ENCODE measurements around the gene RNU4-1. TPM values are rescaled to one million over a fixed set of nuclear protein-coding genes. Genes with fewer than 3 reads are reported as not detected.

RNU4-1 gene
- total and polyA plus RNA-seq, 2 donors (not counting 3 experiments of a cell fraction or from before 2014, with no cell fraction given) = under 0.01 to 2,141 TPM

Small RNA genes lying within 50 kb of the gene (small RNA-seq; reads per million reads assigned to genes)
- 8.3 reads per million, percentile 55 among the genes with 10 or more reads in this experiment for gene RNU4-1 (ENCODE audit: insufficient read depth, insufficient read length, low read depth, low replicate concordance)
- 115 reads per million, percentile 98 among the genes with 10 or more reads in this experiment for gene RNU4-2 (ENCODE audit: insufficient read depth, insufficient read length, low read depth, low replicate concordance)
- not detected for gene RNU6-1088P (ENCODE audit: insufficient read depth, insufficient read length, low read depth, low replicate concordance)

Other genes starting within 250 kb of the RNU4-1 start
- 80.3 and 82.8 TPM in 2 replicates for gene RAB35, start 176.5 kb downstream of the RNU4-1 start, total RNA-seq
- 70.5 and 73.7 TPM in 2 replicates for gene RAB35, start 176.5 kb downstream of the RNU4-1 start, polyA plus RNA-seq
- gene GCN1, start 98.5 kb downstream of the RNU4-1 start, total RNA-seq = 79.1 and 101 TPM in 2 replicates
- gene GCN1, start 98.5 kb downstream of the RNU4-1 start, polyA plus RNA-seq = 30.1 and 38.3 TPM in 2 replicates
- gene RPLP0, start 92.1 kb downstream of the RNU4-1 start, total RNA-seq = 2,020 and 2,099 TPM in 2 replicates
- 7,015 and 7,522 TPM in 2 replicates for gene RPLP0, start 92.1 kb downstream of the RNU4-1 start, polyA plus RNA-seq
- 228 and 258 TPM in 2 replicates for gene PXN, start 27.5 kb downstream of the RNU4-1 start, total RNA-seq
- gene PXN, start 27.5 kb downstream of the RNU4-1 start, polyA plus RNA-seq = 132 and 192 TPM in 2 replicates
- 2,424 and 7,220 TPM in 2 replicates for gene RNU4-2, start 1.3 kb downstream of the RNU4-1 start, total RNA-seq
- gene RNU4-2, start 1.3 kb downstream of the RNU4-1 start, polyA plus RNA-seq = under 0.01 TPM in 2 replicates
- 1.2 and 1.4 TPM in 2 replicates for gene SIRT4, start 9.1 kb upstream of the RNU4-1 start, total RNA-seq
- 0.76 and 0.79 TPM in 2 replicates for gene SIRT4, start 9.1 kb upstream of the RNU4-1 start, polyA plus RNA-seq
- not detected in 2 replicates for gene PLA2G1B, start 34.5 kb upstream of the RNU4-1 start, total RNA-seq
- gene PLA2G1B, start 34.5 kb upstream of the RNU4-1 start, polyA plus RNA-seq = not detected in 2 replicates
- 0.12 TPM in 1 of 2 replicates, not detected in the other for gene MSI1, start 75.9 kb upstream of the RNU4-1 start, total RNA-seq
- gene MSI1, start 75.9 kb upstream of the RNU4-1 start, polyA plus RNA-seq = 0.01 TPM in 1 of 2 replicates, not detected in the other
- 299 and 302 TPM in 2 replicates for gene COX6A1, start 144.9 kb upstream of the RNU4-1 start, total RNA-seq
- gene COX6A1, start 144.9 kb upstream of the RNU4-1 start, polyA plus RNA-seq = 1,327 and 1,773 TPM in 2 replicates
- 46.0 and 48.1 TPM in 2 replicates for gene TRIAP1, start 153.1 kb upstream of the RNU4-1 start, total RNA-seq
- 18.0 and 26.1 TPM in 2 replicates for gene TRIAP1, start 153.1 kb upstream of the RNU4-1 start, polyA plus RNA-seq
- 28.8 and 33.1 TPM in 2 replicates for gene GATC, start 153.2 kb upstream of the RNU4-1 start, total RNA-seq
- gene GATC, start 153.2 kb upstream of the RNU4-1 start, polyA plus RNA-seq = 11.8 and 13.0 TPM in 2 replicates
- 226 and 238 TPM in 2 replicates for gene SRSF9, start 176.5 kb upstream of the RNU4-1 start, total RNA-seq
- 97.7 and 153 TPM in 2 replicates for gene SRSF9, start 176.5 kb upstream of the RNU4-1 start, polyA plus RNA-seq
- gene DYNLL1, start 202.9 kb upstream of the RNU4-1 start, total RNA-seq = 469 TPM in 2 replicates
- gene DYNLL1, start 202.9 kb upstream of the RNU4-1 start, polyA plus RNA-seq = 538 and 600 TPM in 2 replicates
- 19.7 and 27.2 TPM in 2 replicates for gene COQ5, start 235.9 kb upstream of the RNU4-1 start, total RNA-seq
- gene COQ5, start 235.9 kb upstream of the RNU4-1 start, polyA plus RNA-seq = 18.4 and 23.7 TPM in 2 replicates
- gene RNF10, start 241.1 kb upstream of the RNU4-1 start, total RNA-seq = 192 and 236 TPM in 2 replicates
- 92.1 and 120 TPM in 2 replicates for gene RNF10, start 241.1 kb upstream of the RNU4-1 start, polyA plus RNA-seq